ENCODE results near the gene NRTN. TPM values are rescaled to one million over a fixed set of nuclear protein-coding genes. Genes with fewer than 3 reads are reported as not detected.
A peak's percentile ranks its signal among the peaks of the same experiment; 100 is the strongest.
"Not testable (repeated sequence)": the region's sequence is repeated elsewhere in the genome, so short reads cannot be mapped to it uniquely, and the experiment has no call there.

The NRTN gene
- total RNA-seq, 1 donor from 2014 or later = 1.3 TPM

- no peak overlapping the region for H3K4me3 ChIP-seq (ENCODE audit: low read depth, low read length)
- H3K27me3 ChIP-seq (ENCODE audit: control insufficient read depth, insufficient read depth, low read length) = no peaks in the 10 kb centered on the region
- TF ChIP-seq CTCF (IDR thresholded peaks at IDR 0.05; ENCODE audit: insufficient read depth, low read length, severe bottlenecking) = no peak
- DNase-seq (ENCODE audit: low read depth) (no peak), FAIRE-seq (no peak)
- H3K36me3 ChIP-seq (ENCODE audit: control insufficient read depth, insufficient read depth, low read length) = no peaks in the 10 kb centered on the region
Measured at GRCh38 chr19:5870986-5871394, 66.1 kb downstream of the NRTN start.

GRCh38 chr19:5873617-5874199 lies 68.8 kb downstream of the NRTN start:
- no peak for DNase-seq (ENCODE audit: low read depth)
- Histone ChIP-seq H3K4me3 (ENCODE audit: low read depth, low read length) (no peak overlapping the region), H3K27me3 (ENCODE audit: control insufficient read depth, insufficient read depth, low read length) (no peaks in the 10 kb centered on the region), H3K36me3 (ENCODE audit: control insufficient read depth, insufficient read depth, low read length) (no peaks in the 10 kb centered on the region)
- no peak for FAIRE-seq
- TF ChIP-seq CTCF (IDR thresholded peaks at IDR 0.05; ENCODE audit: insufficient read depth, low read length, severe bottlenecking) = no peak

- not testable (repeated sequence) for H3K4me3 ChIP-seq (ENCODE audit: low read depth, low read length); FAIRE-seq; H3K36me3 ChIP-seq (ENCODE audit: control insufficient read depth, insufficient read depth, low read length); H3K27me3 ChIP-seq (ENCODE audit: control insufficient read depth, insufficient read depth, low read length)
- DNase-seq (ENCODE audit: low read depth) = peak; percentile 47
Measured at GRCh38 chr19:5874496-5874895, 69.6 kb downstream of the NRTN start.

- FAIRE-seq (peak; percentile 64), DNase-seq (ENCODE audit: low read depth) (no peak)
- no peaks in the 10 kb centered on the region for H3K27me3 ChIP-seq (ENCODE audit: control insufficient read depth, insufficient read depth, low read length)
- no peak overlapping the region for H3K4me3 ChIP-seq (ENCODE audit: low read depth, low read length)
- no peak for TF ChIP-seq CTCF (IDR thresholded peaks at IDR 0.05; ENCODE audit: insufficient read depth, low read length, severe bottlenecking)
- no peaks in the 10 kb centered on the region for H3K36me3 ChIP-seq (ENCODE audit: control insufficient read depth, insufficient read depth, low read length)
Measured at GRCh38 chr19:5877427-5877826, 72.6 kb downstream of the NRTN start.

- DNase-seq (ENCODE audit: low read depth) = no peak
- TF ChIP-seq CTCF (IDR thresholded peaks at IDR 0.05; ENCODE audit: insufficient read depth, low read length, severe bottlenecking) = no peak
- no peak for FAIRE-seq
- Histone ChIP-seq H3K4me3 (ENCODE audit: low read depth, low read length) (no peak overlapping the region), H3K27me3 (ENCODE audit: control insufficient read depth, insufficient read depth, low read length) (no peaks in the 10 kb centered on the region), H3K36me3 (ENCODE audit: control insufficient read depth, insufficient read depth, low read length) (no peaks in the 10 kb centered on the region)
Measured at GRCh38 chr19:5877882-5878281, 73.0 kb downstream of the NRTN start.

Other genes with a start within 250 kb of the NRTN start
- 4.2 and 10.1 TPM in 2 replicates for gene TINCR, start 237.1 kb upstream of the NRTN start, total RNA-seq
- 24.0 and 37.4 TPM in 2 replicates for gene SAFB2, start 182.3 kb upstream of the NRTN start, total RNA-seq
- gene SAFB, start 182.0 kb upstream of the NRTN start, total RNA-seq = 44.0 and 80.6 TPM in 2 replicates
- 30.0 and 54.0 TPM in 2 replicates for gene MICOS13, start 124.6 kb upstream of the NRTN start, total RNA-seq
- gene HSD11B1L, start 124.0 kb upstream of the NRTN start, total RNA-seq = 7.1 and 8.6 TPM in 2 replicates
- gene RPL36, start 114.8 kb upstream of the NRTN start, total RNA-seq = 718 and 1,018 TPM in 2 replicates
- 220 and 272 TPM in 2 replicates for gene LONP1, start 84.9 kb upstream of the NRTN start, total RNA-seq
- not detected in 2 replicates for gene CATSPERD, start 84.4 kb upstream of the NRTN start, total RNA-seq
- gene PRR22, start 20.3 kb upstream of the NRTN start, total RNA-seq = 0.26 and 0.53 TPM in 2 replicates
- gene DUS3L, start 13.9 kb upstream of the NRTN start, total RNA-seq = 26.8 and 55.5 TPM in 2 replicates
- gene FUT6, start 34.6 kb downstream of the NRTN start, total RNA-seq = 2.1 and 7.9 TPM in 2 replicates
- 16.1 and 40.8 TPM in 2 replicates for gene FUT3, start 46.4 kb downstream of the NRTN start, total RNA-seq
- gene FUT5, start 65.5 kb downstream of the NRTN start, total RNA-seq = 0.26 TPM in 1 of 2 replicates, not detected in the other
- 116 and 230 TPM in 2 replicates for gene NDUFA11, start 98.7 kb downstream of the NRTN start, total RNA-seq
- 3.8 and 4.5 TPM in 2 replicates for gene VMAC, start 99.8 kb downstream of the NRTN start, total RNA-seq
- gene CAPS, start 109.2 kb downstream of the NRTN start, total RNA-seq = 8.2 and 18.8 TPM in 2 replicates
- 25.0 and 27.9 TPM in 2 replicates for gene RANBP3, start 173.1 kb downstream of the NRTN start, total RNA-seq